ENCODE results near the gene BICDL2. TPM values are rescaled to one million over a fixed set of nuclear protein-coding genes. Genes with fewer than 3 reads are reported as not detected.

The BICDL2 gene
- polyA plus RNA-seq, 3 donors = not detected

DNA sequence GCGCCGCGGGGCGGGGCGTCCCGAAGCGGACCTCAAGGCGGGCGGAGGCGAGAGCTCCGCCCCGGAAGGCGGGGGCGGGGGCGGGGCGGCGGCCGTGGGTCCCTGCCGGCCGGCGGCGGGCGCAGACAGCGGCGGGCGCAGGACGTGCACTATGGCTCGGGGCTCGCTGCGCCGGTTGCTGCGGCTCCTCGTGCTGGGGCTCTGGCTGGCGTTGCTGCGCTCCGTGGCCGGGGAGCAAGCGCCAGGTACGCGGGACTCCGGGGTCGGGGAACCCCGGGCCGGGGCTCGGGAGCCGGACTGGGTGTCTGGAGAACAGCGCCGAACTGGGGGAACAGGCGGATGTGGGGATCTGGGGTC, 16.5 kb downstream of the BICDL2 start, which contains the start of gene TNFRSF12A:
Gene TNFRSF12A (plus strand): TSS at position 122 of the 357 bp plus-strand sequence. CDS start 30 bp downstream, at position 152.
- TF ChIP-seq, protein P1, sequence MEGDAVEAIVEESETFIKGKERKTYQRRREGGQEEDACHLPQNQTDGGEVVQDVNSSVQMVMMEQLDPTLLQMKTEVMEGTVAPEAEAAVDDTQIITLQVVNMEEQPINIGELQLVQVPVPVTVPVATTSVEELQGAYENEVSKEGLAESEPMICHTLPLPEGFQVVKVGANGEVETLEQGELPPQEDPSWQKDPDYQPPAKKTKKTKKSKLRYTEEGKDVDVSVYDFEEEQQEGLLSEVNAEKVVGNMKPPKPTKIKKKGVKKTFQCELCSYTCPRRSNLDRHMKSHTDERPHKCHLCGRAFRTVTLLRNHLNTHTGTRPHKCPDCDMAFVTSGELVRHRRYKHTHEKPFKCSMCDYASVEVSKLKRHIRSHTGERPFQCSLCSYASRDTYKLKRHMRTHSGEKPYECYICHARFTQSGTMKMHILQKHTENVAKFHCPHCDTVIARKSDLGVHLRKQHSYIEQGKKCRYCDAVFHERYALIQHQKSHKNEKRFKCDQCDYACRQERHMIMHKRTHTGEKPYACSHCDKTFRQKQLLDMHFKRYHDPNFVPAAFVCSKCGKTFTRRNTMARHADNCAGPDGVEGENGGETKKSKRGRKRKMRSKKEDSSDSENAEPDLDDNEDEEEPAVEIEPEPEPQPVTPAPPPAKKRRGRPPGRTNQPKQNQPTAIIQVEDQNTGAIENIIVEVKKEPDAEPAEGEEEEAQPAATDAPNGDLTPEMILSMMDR (IDR thresholded peaks at IDR 0.05) = no peak
- intact Hi-C loops (cut with micrococcal nuclease) = loop anchor here (2.0 to 10.0 kb wide), 5 partner anchors 13 to 1252 kb away; partner anchors contain the start of genes ELOB (in 1 of the 2), PAQR4 (in 1 of the 2) and TFAP4 (in 1 of the 2)

DNA sequence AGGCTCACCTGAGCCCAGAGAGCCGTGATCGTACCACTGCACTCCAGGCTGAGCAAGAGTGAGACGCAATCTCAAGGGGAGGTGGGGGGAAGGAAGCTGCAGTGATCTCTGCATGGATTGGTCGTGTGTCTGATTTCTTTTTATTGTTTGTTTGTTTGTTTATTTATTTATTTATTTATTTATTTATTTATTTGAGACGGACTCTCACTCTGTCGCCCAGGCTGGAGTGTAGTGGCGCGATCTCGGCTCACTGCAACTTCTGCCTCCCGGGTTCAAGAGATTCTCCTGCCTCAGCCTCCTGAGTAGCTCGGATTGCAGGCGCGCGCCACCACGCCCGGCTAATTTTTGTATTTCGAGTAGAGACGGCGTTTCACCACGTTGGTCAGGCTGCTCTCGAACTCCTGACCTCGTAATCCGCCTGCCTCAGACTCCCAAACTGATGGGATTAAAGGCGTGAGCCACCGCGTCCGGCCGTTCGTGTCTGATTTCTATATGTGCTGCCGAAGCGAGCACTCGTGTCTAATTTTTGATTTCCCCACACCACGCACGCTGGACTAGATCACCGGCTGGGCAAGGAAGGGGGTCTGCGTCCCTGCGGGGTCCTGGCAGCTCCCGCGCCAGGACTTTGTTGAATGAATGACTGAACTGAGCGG, 17.0 kb downstream of the BICDL2 start:
- H3K27me3 ChIP-seq (ENCODE audit: control insufficient read depth in 2 of 2, insufficient read depth in 2 of 2, low read length in 2 of 2) = peaks cover 0 to 24% of the 10 kb centered on the region in 2 donors
- peak overlapping the region; percentile 69 for H2AFZ ChIP-seq (ENCODE audit: insufficient read depth, low read depth, low read length, poor library complexity, severe bottlenecking)
- no peak overlapping the region for H3K9ac ChIP-seq (ENCODE audit: insufficient read depth, low read length, poor library complexity, severe bottlenecking)
- Mint-ChIP-seq H3K4me3 (peak overlapping the region; percentile 88 to 90), H3K27me3 (ENCODE audit: low read depth in 3 of 3) (peaks cover 27 to 33% (median 27%) of the 10 kb centered on the region in 3 donors), H3K36me3 (peaks cover 0 to 3% of the 10 kb centered on the region in 2 donors), H3K9me3 (peaks cover 0 to 4% (median 0%) of the 10 kb centered on the region in 7 donors), H3K4me1 (peaks cover 49% of the 10 kb centered on the region), H3K27ac (peak overlapping the region in 6 of 7 donors; percentile 58 to 87 (median 72))
- DNase-seq = no peak
- H3K27ac ChIP-seq (ENCODE audit: low read depth in 1 of 2, low read length in 2 of 2) = no peak overlapping the region
- no peaks in the 10 kb centered on the region for H3K79me2 ChIP-seq (ENCODE audit: insufficient read depth, low read length)
- TF ChIP-seq, protein P1 (IDR thresholded peaks at IDR 0.05) = no peak
- no peaks in the 10 kb centered on the region for H3K36me3 ChIP-seq (replicated peaks in 1 of 2; ENCODE audit: control insufficient read depth in 1 of 2, insufficient read depth in 2 of 2, low read length in 2 of 2)
- intact Hi-C loops (cut with micrococcal nuclease) = loop anchor here (2.0 to 10.0 kb wide), 5 partner anchors 13 to 1253 kb away; partner anchors contain the start of genes ELOB (in 1 of the 2), PAQR4 (in 1 of the 2) and TFAP4 (in 1 of the 2)
- H3K4me1 ChIP-seq (ENCODE audit: control insufficient read depth in 1 of 2, insufficient read depth in 2 of 2, low read length in 2 of 2) = peaks cover 58 to 64% of the 10 kb centered on the region in 2 donors
- no peaks in the 10 kb centered on the region for H3K9me3 ChIP-seq (replicated peaks in 1 of 2; ENCODE audit: control insufficient read depth in 1 of 2, insufficient read depth in 1 of 2, low read length in 2 of 2)
- peaks cover 39% of the 10 kb centered on the region for H4K20me1 ChIP-seq (ENCODE audit: insufficient read depth, low read length)
- WGBS (ENCODE audit: insufficient coverage) = 27% methylated on average over 38 of the region's 40 CpGs
- H3K4me3 ChIP-seq (replicated peaks in 1 of 3; ENCODE audit: low read depth in 2 of 3, low read length in 3 of 3) = peak overlapping the region in 2 of 3 experiments; percentile 60 to 91
- H3K4me2 ChIP-seq (replicated peaks; ENCODE audit: extremely low read depth, low read length, poor library complexity, severe bottlenecking) = peak overlapping the region; percentile 99

More for the DNA sequence above, 16.5 kb downstream of the BICDL2 start, which contains the start of gene TNFRSF12A:
- H4K20me1 ChIP-seq (ENCODE audit: insufficient read depth, low read length) = peaks cover 42% of the 10 kb centered on the region
- peak; percentile 65 to 78 (median 76) for DNase-seq
- peak within 1 kb of the TSS; percentile 88 to 96 for H3K4me3 Mint-ChIP-seq
- peaks cover 0 to 20% of the 10 kb centered on the region in 2 donors for H3K27me3 ChIP-seq (ENCODE audit: control insufficient read depth in 2 of 2, insufficient read depth in 2 of 2, low read length in 2 of 2)
- H3K9me3 Mint-ChIP-seq = peaks cover 0 to 6% (median 0%) of the 10 kb centered on the region in 7 donors
- H2AFZ ChIP-seq (ENCODE audit: insufficient read depth, low read depth, low read length, poor library complexity, severe bottlenecking) = peak within 1 kb of the TSS; percentile 69
- WGBS (ENCODE audit: insufficient coverage) = under 1% methylated on average over 45 of the region's 49 CpGs
- no peaks in the 10 kb centered on the region for H3K79me2 ChIP-seq (ENCODE audit: insufficient read depth, low read length)
- peaks cover 0 to 3% of the 10 kb centered on the region in 2 donors for H3K36me3 Mint-ChIP-seq
- H3K27ac Mint-ChIP-seq = peak within 1 kb of the TSS; percentile 66 to 99 (median 95)
- H3K27ac ChIP-seq (ENCODE audit: low read depth in 1 of 2, low read length in 2 of 2) = peak within 1 kb of the TSS; percentile 36 to 96
- H3K4me3 ChIP-seq (replicated peaks in 1 of 3; ENCODE audit: low read depth in 2 of 3, low read length in 3 of 3) = peak within 1 kb of the TSS; percentile 47 to 91 (median 60)
- peaks cover 24 to 33% (median 24%) of the 10 kb centered on the region in 3 donors for H3K27me3 Mint-ChIP-seq (ENCODE audit: low read depth in 3 of 3)
- peak within 1 kb of the TSS; percentile 99 for H3K4me2 ChIP-seq (replicated peaks; ENCODE audit: extremely low read depth, low read length, poor library complexity, severe bottlenecking)
- H3K36me3 ChIP-seq (replicated peaks in 1 of 2; ENCODE audit: control insufficient read depth in 1 of 2, insufficient read depth in 2 of 2, low read length in 2 of 2) = no peaks in the 10 kb centered on the region
- H3K9ac ChIP-seq (ENCODE audit: insufficient read depth, low read length, poor library complexity, severe bottlenecking) = peak within 1 kb of the TSS; percentile 59
- no peaks in the 10 kb centered on the region for H3K9me3 ChIP-seq (replicated peaks in 1 of 2; ENCODE audit: control insufficient read depth in 1 of 2, insufficient read depth in 1 of 2, low read length in 2 of 2)
- H3K4me1 Mint-ChIP-seq = peaks cover 52% of the 10 kb centered on the region
- H3K4me1 ChIP-seq (ENCODE audit: control insufficient read depth in 1 of 2, insufficient read depth in 2 of 2, low read length in 2 of 2) = peaks cover 60 to 64% of the 10 kb centered on the region in 2 donors

Measured in CD14-positive monocyte (primary cell).